ENCODE measurements around the gene SSBP4.

The SSBP4 gene

GRCh38 chr19:18433735-18434398 is 14.7 kb downstream of the SSBP4 start:
- DNase-seq (ENCODE audit: low read depth) = no peak

GRCh38 chr19:18434411-18435175 is 15.4 kb downstream of the SSBP4 start:
- no peak for DNase-seq (ENCODE audit: low read depth)

- no peak for DNase-seq (ENCODE audit: low read depth)
Measured at GRCh38 chr19:18435178-18435841, 16.1 kb downstream of the SSBP4 start.

GRCh38 chr19:18435842-18436670 is 16.9 kb downstream of the SSBP4 start:
- no peak for DNase-seq (ENCODE audit: low read depth)

GRCh38 chr19:18436671-18437490 is 17.7 kb downstream of the SSBP4 start:
- peak; percentile 84 for DNase-seq (ENCODE audit: low read depth)

- peak; percentile 55 for DNase-seq (ENCODE audit: low read depth)
Measured at GRCh38 chr19:18437491-18438330, 18.5 kb downstream of the SSBP4 start, which contains the start of gene ISYNA1. ISYNA1 (minus strand) TSS chr19:18438133; CDS start chr19:18437979, 154 bp downstream.

GRCh38 chr19:18438331-18439024 is 19.3 kb downstream of the SSBP4 start:
- DNase-seq (ENCODE audit: low read depth) = no peak

GRCh38 chr19:18439025-18439909 is 20.1 kb downstream of the SSBP4 start:
- peak; percentile 52 for DNase-seq (ENCODE audit: low read depth)

- no peak for DNase-seq (ENCODE audit: low read depth)
Measured at GRCh38 chr19:18439910-18440237, 20.7 kb downstream of the SSBP4 start.

GRCh38 chr19:18440415-18440877 is 21.2 kb downstream of the SSBP4 start:
- DNase-seq (ENCODE audit: low read depth) = peak; percentile 56

GRCh38 chr19:18440936-18441803 is 22.0 kb downstream of the SSBP4 start:
- DNase-seq (ENCODE audit: low read depth) = no peak

GRCh38 chr19:18441804-18442788 is 22.9 kb downstream of the SSBP4 start:
- DNase-seq (ENCODE audit: low read depth) = no peak

GRCh38 chr19:18442941-18443340 is 23.7 kb downstream of the SSBP4 start:
- DNase-seq (ENCODE audit: low read depth) = no peak

GRCh38 chr19:18443406-18443805 is 24.2 kb downstream of the SSBP4 start:
- no peak for DNase-seq (ENCODE audit: low read depth)

GRCh38 chr19:18443831-18444230 is 24.6 kb downstream of the SSBP4 start:
- no peak for DNase-seq (ENCODE audit: low read depth)

GRCh38 chr19:18444513-18444912 is 25.3 kb downstream of the SSBP4 start:
- DNase-seq (ENCODE audit: low read depth) = no peak

All from ELR (cell line).